NCI-H1092 (cell line): ENCODE measurements around the gene HPX.

Source experiments
- DNase-seq: peaks from one replicate; lab custom pipeline; 2025; lab: John Stamatoyannopoulos, UW

The HPX gene

DNA sequence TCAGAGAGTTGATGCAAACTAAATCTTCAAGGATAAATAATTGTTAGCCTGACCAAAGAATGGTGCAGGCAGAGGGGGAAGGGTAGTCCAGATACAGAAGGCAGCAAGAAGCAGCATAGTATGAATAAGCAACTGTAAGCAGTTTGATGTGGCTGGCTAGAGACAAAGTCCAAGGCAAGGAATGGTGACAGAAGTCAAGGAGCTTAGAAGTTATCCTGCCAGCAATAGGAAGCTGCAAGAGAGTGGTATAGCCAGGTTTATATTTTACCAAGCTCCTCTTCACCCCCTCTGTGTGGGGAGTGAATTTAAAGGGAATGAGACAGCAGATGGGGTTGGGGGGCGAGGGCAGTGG lies 18.3 kb upstream of the HPX start:
- DNase-seq = no peak

DNA sequence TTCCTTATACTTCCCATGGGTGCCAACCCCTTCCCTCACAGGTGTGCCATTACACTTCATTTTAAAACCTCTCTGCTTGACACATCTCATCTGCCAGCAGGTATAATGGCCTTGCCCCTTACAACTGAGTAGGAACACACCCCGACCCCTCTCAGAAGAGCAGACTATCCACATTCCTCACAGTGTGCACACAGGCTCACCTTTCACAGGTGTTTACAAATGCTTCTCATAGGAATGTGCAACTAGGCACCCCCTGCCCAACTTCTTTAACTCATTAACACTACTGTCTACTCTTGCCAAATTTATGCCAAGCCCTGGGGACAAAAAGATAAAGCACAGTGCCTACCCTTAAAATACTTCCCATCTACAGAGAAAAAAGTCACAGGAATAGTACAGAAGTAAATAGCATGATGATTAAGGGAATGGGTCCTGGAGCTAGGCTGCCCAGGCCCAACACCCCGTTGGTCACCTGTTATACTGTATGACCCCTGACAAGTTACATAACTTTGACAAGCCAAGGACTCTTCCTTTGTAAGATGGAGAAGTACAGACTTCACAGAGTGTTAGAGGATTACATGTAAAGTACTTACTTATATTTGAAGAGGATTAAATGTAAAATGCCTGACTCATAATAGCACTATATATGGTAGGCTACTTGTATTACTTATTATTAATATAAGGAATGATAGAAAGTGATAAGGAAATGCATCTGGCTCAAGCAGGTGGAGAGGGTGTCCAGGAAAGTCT lies 17.7 kb upstream of the HPX start:
- DNase-seq = no peak

DNA sequence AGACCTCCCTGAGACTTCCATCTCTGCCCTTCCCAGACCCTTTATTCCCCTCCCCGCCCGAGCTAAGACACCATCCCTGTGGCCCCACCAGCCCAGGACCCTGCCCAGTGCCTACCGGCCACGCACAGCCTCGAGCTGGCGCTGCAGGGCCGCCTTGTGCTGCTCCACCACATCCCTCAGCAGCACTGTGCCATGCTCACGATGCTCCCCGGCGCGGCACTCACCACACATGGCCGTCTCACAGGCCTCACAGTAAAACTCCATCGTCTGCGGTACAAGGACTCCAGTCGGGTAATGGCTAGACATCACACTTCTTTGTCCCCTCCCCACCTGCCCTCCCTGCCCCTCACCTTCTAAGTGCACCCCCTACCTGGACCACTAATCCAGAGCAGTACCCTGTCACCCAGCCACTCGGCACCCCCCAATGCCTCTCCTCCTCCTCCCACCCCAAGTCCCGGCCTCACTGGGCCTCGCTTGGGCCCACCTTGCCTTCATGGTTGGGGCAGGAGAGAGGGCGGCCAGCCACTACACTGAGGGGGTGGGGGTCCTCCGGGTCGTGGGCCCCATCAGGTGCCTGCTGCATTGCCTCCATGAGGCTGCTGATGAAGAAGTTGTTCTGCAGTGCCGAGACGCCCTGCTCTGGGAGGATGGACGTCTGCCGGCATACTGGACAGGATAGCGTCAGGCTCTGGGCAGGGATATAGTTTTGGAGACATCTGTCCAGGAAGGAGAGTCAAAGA lies 17.0 kb upstream of the HPX start:
- DNase-seq = no peak

DNA sequence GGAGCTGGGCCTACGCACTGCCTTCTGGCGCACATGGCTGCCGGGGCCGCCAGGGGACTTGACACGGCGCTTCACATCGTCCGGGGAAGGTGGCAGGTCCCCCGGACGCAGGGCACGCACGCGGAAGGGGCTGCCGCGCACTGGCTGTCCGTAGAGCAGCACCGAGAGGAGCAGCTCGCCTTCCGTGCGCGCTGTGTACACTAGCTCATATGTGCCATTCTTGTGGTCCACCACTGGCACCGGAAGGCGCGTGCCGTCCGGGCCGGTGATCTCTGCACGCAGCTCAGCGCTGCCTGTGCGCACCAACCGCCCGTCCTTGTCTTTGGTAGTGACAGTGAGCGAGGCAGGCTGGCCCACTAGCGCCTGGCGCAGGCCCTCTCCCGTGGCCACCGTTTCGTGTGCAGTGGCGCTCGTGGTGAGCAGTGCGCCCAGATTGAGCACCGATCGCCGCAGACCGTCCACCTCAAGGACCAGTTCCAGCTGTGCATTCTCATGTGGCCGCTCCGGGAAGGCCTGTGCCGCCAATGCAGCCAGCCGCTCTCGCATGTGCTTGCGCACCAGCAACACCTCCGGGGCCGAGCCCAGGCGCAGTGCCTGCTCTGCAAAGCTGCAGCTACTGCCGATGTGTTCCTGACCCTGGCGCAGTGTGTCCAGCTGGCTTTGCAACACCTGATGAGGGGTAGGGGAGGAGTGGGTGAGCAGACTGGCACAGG lies 15.7 kb upstream of the HPX start:
- DNase-seq = no peak

DNA sequence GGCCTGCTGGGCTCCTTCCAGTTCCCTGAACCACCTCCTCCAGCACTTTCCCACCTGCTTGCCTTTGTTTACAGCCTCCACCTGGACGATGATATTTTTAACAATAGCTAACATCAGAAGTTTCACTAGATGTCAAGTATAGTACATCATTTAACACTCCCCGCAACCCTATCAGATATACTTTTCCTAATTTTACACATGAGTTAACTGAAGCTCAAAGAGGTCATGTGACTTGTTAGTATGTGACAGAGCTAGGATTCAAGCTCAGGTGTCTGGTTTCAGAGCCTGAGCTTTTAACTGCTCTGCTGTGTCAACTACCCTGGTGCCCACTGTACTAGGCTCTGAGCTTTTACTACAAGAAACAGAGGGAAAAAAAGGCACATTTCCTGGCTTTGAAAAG lies 14.3 kb upstream of the HPX start:
- DNase-seq = no peak

DNA sequence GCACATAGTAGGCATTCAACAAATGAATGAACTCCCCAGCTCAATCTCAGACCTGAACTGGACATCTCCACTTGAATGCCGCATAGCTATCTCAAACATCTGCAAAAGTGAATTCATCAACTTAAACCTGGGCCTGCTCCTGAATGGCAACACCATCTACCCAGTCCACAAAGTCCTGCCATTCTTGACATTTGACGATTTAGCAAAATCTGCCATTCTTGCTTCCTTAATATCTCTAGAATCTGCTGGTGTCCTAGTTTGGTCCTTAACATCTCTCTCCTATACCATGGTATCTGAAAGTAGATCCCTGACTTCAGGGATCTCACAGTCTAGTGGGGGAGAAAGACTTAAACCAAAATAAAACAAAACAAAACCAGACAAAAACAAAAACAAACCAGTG lies 12.4 kb upstream of the HPX start:
- DNase-seq = no peak

DNA sequence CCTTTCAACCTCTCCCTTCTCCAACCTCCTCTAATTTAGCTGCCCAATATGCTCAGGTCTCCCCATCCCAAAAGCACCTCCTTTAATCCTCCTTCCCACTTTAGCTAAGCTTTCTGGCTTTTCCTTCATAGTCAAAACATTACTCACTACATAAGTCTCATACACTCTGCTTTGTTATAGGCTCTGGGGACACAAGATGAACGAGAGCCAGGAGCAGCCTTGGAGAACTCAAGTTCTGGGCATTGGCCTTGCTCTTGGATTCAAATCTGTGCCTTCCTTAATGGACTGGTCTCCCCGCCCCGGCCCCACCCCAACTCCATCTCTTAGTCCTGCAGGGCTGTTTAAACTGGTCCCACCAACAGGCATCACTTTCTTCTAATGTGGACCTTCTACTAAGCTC lies 11.4 kb upstream of the HPX start:
- no peak for DNase-seq

DNA sequence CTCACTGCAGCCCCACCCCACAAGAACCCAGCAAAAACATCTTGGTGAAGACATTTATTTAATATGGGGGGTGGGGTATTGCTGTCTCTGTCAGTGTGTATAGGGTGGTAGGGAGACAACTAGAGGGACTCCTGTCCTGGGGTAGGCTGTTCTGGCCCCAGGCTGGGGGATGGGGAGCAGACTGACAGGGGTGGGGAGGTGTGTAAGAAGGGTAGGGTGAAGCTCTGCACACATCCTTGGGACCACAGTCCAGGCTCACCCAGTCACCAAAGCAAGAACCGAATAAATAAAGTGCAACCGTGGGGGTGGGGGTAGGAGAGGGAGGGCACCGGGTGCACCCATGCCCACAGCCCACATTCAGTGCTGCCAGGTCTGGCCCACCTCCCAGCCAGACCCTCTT lies 7.8 kb upstream of the HPX start:
- no peak for DNase-seq

DNA sequence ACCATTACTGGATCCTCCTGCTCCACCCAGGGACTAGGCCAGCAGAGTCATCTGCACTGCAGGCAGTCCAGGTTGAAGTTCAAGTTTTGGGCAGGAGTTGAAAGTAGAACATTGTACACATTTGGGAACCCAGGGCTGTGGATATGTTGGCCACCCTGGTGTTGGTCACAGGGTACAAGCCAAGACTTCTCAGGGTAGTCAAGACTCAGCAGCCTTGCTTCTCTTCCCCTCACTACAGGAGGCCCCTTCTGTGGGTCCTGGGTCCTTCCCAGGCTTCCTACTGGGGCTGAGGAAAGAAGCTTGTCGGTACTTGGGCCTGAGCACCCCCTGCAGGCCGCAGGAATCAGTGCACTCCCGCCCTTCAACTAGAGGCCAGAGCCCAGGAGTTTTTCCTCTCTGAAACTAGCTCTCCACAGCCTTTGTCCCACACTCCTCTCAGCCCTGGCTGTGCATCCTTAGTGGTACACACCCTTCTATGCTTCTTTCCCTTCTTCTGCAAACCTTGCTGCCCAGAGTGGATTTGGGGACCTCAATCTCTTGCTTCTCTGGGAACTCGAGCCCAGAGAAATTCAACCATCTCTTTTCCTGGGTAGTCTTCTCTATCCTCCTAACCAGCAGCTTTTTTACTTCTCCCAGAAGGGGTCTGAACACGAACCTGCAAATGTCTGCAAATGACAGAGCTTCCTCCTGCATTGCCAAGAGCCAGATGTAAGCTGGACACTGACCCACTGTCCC lies 2.6 kb upstream of the HPX start:
- no peak for DNase-seq

DNA sequence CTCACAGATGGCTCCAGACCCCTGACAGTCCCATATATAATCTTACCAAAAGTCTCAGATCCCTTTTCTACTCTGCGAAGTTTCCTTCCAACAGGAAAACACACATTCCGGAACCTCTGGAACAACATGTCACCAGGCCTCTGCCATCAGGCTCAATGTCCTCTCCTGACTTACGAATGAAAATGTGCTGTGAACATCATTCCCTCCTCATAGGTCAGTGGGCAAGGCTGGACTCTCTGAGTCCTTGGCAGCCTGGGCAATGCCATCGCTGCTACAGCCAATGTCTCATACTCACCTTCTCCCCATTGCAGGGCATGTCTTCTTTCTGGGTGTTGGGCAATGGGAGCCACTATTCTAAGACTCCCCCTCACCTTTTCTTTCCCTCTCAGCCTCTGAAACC lies 1.7 kb upstream of the HPX start:
- DNase-seq = no peak

DNA sequence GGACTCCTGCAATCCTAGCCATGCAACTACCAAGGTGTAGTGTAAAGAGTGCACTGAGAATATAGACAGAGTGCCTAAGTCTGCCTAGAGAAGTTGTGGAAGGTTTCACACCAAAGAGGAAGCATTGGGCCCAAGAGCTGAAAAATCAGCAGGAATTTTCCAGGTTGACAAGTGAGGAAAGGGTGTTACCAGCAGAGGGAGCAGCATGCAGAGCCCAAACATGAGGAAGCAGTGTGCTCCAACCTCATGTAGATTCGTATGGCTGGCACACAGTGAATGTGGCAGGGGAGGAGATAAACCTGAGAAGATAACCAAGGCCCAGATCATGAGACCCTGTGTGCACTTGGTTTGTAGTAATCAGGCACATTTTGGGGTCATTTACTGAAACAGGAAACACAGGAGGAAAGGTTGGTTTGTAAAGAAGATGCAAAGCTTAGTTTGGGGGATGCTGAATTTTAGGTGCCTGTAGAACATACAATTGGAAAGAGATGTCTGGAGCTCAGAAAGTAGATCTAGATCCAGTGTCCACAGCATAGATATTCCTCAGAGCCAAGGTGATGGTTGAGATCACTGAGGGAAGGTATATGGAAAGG lies 1.7 kb downstream of the HPX start:
- DNase-seq = peak; percentile 32

DNA sequence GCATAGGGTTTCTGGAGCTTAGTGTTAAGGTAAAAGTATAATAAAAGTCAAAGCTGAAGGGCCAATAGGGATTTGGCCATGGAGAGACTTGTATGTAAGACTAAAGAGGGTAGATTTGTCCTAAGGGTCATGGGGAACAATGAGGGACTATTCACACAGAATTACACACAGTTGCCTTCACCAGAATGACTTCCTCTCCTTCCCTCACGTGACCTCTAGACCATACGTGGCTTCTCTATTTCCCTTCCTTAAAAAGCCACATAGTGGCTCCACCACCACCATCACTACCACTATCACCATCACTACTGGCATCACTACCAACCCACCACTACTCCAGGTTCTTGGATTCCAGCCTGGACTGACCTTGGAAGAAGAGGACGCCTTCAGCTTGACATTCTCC lies 2.8 kb downstream of the HPX start:
- no peak for DNase-seq

DNA sequence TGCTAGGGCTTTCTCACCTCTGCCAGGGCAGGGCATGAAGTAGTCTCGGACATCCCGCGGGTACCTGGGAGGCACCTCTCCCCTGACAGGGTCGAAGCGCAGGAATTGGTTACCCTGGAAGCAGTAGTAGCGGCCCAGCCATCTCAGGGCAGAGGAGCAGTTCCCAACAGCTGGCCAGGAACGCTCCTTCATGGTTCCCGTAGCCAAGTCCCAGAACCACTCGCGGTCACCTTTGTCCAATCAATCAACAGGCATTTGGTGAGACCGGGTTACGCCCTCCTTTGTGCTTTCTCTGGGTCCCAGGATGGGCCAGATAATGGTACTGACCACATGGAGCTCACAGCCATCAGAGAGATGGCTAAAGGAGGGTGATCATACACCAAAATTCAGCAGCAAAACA lies 3.4 kb downstream of the HPX start:
- DNase-seq = no peak

DNA sequence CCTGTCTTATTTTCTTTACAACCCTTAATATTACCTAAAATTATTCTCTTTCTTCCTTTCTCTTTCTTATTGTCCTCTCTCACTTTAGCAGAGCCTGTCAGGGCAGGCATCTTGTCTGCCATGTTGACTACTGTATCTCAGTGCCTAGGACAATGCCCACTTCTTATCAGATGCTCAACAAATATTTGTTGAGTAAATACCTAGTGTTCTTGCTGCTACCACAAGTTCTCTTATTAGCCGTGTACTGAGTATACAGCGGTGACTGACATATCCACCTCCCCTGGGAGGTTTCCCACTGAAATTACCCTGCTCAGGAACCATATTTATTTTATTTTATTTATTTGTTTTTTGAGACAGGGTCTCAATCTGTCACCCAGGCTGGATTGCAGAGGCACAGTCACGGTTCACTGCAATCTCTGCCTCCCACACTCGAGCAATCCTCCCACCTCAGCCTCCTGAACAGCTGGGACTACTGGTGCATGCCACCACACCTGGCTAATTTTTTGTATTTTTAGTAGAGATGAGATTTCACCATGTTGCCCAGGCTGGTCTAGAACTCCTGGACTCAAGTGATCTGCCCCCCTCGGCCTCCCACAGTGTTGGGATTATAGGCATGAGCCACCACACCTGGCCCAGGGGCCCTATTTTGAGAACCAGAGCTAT lies 6.7 kb downstream of the HPX start:
- no peak for DNase-seq

DNA sequence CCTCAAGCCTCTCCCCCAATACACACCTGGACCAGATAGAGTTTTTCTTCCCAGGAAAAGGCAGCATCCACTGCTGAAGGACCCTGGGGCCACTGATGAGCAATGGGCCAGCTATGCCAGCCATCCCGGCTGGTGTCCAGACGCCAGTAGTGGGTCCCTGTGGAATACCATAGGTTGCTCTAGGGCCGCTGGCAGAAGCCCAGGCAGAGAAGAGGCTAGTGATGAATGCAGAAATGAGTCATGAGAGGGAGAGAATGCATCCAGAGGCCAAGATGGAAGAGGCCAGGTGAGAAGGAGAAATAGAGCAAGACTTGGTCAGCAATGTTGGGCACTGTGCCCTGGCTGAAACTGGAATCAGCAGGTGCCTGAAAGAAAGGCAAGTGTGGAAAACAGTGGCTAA lies 8.9 kb downstream of the HPX start:
- DNase-seq = no peak

DNA sequence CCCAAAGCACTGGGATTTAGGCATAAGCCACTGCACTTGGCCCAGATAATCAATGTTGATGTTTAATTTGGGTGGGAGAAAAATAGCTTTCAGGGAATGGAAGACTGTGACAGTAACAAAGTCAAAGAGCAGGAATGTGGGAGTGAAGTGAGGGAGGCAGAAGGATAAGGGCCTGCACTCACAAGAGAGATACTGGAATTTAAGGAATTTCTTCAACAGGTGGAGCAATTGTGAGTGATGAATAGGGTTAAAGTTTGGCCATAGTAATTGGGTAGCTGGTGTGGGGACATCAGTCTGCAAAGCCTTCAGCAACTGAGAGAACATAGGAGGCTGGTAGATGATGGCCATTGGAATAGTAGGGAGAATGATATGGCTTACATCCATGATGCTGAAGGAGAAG lies 13.3 kb downstream of the HPX start:
- DNase-seq = no peak

DNA sequence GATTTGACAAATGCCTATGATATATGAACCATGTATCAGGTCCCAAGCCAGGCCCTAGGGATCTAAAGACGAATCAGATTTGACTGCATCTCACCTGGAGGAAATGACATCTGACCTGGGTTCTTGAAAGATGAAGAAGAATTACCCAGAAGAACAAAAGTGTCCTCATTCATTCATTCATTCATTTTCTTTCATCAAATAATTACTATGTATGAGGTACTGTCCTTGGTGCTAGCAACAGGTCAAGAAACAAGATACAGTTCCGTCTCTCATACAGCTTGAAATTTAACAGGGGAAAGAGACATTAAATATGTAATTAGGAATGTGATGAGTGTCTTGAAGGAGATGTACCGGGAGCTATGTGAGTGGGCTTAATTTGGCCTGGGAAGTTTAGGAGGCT lies 20.1 kb downstream of the HPX start:
- DNase-seq = no peak

DNA sequence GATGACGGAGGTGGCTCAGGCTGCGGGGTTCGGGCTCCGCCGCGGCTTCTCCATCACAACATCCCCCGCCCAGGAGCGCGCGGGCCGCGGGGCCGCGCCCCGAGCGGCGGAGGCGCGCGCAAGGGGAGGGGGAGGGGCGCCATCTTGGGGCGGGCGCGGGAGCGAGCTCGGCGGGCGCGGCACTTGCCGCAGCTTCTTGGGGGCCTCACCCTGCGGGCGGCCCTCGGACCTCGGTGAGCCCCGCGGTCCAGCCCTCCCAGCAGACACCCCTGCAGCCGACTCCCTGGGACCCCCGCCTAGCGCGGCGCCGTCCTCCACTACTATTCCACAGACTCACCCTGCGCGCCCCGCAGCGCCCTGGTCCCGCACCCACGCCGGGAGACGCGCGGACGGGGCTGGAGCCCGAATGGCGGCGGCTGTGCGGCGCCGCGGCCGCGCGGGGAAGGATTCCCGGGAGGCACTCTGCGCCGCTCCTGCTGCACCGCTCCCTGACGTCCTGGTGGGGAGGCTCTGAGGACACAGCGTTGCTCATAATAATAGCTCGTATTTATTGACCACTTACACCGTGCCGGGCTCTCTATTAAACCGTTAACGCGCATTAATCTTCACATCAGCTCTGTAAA lies 21.7 kb downstream of the HPX start, which contains the start of gene APBB1:
Gene APBB1, minus strand, starts transcription at position 86 of the 623 bp plus-strand sequence. CDS start 7,747 bp downstream, outside the sequence.
- DNase-seq = peak; percentile 61

DNA sequence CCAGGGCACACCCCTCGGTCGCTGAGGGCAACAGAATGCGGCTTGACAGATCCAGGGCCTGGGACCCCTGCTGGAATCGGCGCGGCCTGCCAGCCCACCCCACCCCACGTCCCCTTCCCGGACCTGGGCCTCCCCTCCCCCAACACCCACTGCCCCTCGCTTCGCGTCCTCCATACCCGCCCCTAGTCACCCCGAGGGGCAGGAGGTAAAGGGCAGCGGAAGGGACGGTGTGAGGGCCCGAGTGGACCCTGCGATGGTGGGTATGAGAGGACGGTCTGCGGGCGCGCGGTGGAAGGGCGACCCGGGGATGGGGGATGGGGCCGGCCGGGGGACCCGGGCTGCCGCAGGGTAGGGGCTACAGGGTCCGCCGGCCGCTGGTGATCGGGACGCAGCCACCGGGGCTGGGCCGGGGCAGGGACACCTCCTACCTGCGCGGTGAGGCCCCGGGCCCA lies 22.2 kb downstream of the HPX start:
- DNase-seq = no peak

DNA sequence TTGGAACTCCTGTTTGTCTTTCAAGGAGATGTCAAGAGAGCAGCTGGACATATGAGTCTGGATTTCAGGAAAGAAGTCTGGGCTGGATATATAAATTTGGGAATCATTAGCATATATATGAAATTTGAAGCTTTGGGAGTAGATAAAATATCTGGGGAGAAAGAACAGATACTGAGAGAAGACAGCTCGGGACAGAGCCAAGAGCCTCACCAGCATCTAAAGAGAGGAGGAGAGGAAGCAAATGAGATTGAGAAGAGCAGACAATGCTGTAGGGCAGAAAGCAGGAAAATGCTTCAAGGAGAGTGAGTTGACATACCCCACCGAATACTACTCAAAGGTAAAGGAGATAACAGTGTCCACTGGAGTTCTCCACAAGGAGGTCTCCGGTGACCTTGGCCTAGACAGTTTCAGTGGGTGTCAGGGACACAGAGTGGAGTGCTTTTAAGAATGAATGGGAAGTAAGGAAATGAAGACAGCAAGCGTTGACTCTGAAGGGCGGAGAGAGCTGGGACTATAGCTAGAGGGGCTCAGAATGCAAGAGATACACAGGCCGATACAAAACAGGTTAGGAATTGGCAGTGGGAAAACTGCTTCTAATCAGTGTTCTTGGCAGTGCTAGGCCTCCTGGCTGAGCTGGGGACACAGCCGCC lies 22.8 kb downstream of the HPX start:
- no peak for DNase-seq
